Left ventricle myocardium superior (tissue), 1 donor: ENCODE data around the gene TMEM150A. TPM values are rescaled to one million over a fixed set of nuclear protein-coding genes. Genes with fewer than 3 reads are reported as not detected.
"Not testable (repeated sequence)": the region's sequence is repeated elsewhere in the genome, so short reads cannot be mapped to it uniquely, and the experiment has no call there.

ENCODE experiments used
- ATAC-seq: fragments of 200-7000 bp; cut with Tn5 transposase; one replicate; pipeline ENCODE4 v1.9.1; 2020; ENCODE audit warnings: mild to moderate bottlenecking, moderate library complexity
- DNase-seq: peaks from one replicate; pipeline ENCODE4 v3.0.0-alpha.2; 2020
- intact Hi-C: fragments of 100-400 bp; cut with micrococcal nuclease; formaldehyde crosslinking; loops from one replicate; pipeline ENCODE4 v1.11.0; 2022
- total RNA-seq: library from RNA; stranded (reverse); fragmentation: NEBNext Ultra II Directional; extraction: Animal tissue kit (Norgen Biotek cat#: 25700); gene quantifications from one replicate; pipeline ENCODE4 v1.2.1, GENCODE V29; 2021
- donor health status: DM: no; HTN: yes; CAD: no; lungs with severe emphysema.

Gene TMEM150A
- total RNA-seq, 1 donor from 2014 or later = 14.9 TPM

DNA sequence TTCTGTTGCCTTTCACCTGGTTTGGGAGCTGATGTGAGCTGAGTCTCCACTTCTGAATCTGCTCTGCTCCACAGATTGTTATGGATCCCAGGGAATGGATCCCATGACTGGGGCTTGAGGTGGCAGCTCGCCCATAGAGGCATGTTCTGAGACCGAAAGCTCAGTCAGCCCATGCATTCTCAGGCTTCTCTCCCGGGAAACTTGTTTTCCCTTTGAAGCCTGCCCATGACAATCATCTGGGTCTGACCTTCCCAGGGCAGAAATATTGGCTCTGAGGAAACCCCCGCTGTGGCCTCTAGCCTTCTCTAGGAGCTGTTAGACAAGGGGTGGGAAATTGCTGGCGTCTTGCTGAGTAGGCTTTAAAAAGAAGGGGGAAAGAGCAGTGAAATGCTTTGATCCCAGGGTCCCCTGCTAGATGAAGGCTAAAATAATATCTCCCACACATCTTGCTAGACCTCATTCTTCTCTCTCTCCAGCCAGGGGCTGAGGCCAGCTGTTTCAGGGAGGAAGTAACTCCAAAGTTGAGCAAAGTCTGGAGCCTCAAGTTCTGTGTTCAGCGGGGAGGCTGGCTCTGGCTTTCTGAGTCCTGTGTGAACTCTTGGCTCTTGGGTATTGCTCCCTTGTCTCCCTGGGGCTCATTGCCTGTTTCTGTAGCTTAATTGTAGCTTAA lies 23.1 kb downstream of the TMEM150A start:
- ATAC-seq (peak; percentile 31), DNase-seq (peak; percentile 44)
- intact Hi-C loops = no loop called here

DNA sequence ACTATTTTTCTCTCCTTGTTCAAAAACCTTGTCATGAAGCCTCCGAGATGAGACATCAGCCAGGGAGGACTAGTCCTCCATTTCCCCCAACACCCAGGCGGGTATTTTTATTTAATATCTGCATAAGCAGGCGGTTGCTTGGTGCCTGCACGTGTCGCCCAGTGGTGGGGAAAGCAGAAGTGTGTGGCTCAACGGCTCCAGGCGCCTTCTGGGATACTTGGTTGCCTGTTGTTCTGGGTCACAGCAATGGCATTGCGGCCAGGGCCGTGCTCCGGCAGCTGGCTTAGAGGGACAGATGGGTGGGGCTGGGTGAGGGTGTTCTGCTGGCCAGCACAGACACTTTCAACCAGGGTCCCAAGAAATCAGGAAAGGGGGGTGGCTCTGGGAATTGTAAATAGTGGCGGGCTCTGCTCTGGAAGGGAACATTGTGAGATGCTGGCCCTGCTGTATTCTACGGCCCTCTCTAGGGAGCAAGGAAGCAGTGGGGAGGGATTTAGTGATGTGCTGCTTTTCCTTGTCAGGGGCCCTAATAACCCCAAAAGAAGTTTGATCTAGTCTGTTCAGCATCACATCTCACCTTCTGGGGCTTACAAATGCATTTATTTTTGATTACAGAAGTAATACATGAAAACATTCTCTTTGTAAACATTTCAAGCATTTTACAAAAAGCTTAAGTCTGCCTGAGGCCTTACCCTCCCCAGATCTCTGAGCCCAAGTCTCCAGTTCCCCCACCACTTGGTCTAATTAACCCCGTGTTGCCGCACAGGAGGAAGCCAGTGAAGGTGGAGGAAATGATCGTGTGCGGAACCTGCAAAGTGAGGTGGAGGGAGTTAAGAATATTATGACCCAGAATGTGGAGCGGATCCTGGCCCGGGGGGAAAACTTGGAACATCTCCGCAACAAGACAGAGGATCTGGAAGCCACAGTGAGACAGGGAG lies 24.0 kb downstream of the TMEM150A start:
- peak; percentile 74 for DNase-seq
- ATAC-seq = peak; percentile 68
- intact Hi-C loops = no loop called here

DNA sequence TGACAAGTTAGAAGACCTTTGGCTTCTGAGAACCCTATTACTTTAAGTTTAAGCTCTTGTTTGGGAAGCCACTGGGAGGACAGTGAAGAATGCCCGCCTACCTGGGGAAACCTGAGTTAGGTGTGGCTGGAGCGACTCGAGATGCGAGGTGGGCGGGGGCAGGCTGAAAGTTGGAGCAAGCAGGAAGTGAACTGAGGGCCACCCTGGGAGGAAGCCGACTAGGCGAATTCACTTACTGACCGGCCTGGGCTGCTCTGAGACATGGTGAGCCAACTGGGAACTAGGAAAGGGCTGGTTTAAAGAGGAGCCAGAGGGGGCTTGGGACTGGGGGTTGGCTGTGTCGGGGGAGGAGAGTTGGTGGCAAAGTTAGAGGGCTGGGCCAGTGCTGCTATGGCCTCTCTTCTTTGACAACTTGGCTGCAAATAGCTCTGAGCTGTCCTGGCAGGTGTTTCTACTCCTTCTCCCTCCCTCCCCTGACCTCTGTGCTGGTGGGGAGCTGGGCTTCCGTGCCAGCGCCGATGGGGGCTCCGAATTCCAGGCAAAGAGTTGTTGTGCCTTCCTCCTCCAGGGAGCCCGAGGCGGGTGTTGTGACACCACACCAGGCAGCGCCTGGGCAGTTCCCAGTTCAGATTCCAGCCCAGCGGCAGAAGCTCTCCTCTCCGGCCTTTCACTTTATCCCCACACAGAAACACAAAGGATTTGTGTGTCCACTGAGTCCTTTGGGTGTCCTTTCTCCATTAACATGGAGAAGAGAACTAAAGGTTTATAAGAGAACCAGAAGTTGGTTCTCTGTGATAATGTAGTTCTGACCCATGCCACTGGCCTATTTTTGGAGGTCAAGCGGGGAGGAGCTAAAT lies 24.9 kb downstream of the TMEM150A start, which contains the start of gene VAMP8:
TSS of gene VAMP8 (plus strand) at position 201 of the 857 bp plus-strand sequence. CDS start at position 262, 61 bp downstream.
- ATAC-seq = peak; percentile 49
- intact Hi-C loops = no loop called here
- peak; percentile 52 for DNase-seq

DNA sequence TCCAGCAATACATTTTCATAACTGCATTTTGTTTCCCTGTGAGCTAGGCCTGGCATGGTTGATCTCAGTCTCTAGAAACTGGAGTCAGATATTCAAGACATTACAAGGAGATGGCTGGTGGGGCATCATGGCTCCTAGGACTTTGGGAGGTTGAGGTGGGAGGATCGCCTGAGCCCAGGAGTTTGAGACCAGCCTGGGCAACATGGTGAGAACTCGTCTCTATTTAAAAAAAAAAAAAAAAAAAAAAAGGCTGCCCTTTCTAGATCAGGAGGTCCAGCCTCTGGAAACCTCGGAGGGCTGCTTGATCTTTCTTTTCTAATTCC lies 25.5 kb downstream of the TMEM150A start:
- DNase-seq (no peak), ATAC-seq (no peak)
- intact Hi-C loops = no loop called here

DNA sequence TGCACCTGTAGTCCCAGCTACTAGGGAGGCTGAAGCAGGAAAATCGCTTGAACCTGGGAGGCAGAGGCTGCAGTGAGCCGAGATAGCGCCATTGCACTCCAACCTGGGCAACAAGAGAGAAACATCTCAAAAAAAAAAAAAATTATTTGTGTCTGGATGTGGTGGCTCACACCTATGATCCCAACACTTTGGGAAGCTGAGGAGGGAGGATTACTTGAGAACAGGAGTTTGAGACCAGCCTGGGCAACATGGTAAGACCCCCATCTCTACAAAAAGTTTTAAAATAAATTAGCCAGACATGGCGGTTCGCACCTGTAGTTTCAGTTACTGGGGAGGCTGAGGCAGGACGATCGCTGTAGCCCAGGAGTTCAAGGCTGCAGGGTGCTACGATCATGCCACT lies 26.8 kb downstream of the TMEM150A start:
- ATAC-seq (no peak), DNase-seq (no peak)
- intact Hi-C loops = no loop called here

DNA sequence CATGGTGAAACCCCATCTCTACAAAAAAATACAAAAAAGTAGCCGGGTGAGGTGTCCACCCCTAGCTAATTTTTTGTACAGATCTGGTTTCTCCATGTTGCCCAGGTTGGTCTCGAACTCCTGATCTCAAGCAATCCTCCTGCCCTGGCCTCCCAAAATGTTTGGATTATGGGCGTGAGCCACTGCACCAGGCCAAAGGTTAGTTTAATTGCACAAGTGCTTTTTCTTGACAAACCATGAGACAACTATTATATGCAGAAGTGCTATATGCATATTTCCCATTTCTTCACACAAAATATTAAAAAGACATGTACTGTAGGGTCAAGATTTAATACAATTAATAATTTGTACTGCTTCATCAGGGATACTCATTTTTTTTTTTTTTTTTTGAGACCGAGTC lies 36.2 kb downstream of the TMEM150A start:
- intact Hi-C loops = no loop called here
- DNase-seq (no peak), ATAC-seq (no peak)

DNA sequence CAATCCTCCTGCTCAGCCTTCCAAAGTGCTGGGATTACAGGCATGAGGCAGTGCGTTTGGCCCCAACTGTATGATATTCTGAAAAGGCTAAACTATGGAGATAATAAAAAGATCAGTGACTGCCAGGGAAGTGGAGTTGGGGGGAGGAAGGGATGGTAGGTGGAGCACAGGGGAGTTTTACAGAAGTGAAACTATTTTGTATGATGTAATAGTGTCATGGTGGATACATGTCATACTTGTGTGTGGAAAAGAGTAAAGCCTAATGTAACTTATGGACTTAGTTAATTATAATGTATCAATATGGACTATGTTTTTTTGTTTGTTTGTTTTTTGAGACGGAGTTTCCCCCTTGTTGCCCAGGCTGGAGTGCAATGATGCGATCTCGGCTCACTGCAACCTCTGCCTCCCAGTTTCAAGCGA lies 38.3 kb downstream of the TMEM150A start:
- DNase-seq (no peak), ATAC-seq (no peak)
- intact Hi-C loops = no loop called here

DNA sequence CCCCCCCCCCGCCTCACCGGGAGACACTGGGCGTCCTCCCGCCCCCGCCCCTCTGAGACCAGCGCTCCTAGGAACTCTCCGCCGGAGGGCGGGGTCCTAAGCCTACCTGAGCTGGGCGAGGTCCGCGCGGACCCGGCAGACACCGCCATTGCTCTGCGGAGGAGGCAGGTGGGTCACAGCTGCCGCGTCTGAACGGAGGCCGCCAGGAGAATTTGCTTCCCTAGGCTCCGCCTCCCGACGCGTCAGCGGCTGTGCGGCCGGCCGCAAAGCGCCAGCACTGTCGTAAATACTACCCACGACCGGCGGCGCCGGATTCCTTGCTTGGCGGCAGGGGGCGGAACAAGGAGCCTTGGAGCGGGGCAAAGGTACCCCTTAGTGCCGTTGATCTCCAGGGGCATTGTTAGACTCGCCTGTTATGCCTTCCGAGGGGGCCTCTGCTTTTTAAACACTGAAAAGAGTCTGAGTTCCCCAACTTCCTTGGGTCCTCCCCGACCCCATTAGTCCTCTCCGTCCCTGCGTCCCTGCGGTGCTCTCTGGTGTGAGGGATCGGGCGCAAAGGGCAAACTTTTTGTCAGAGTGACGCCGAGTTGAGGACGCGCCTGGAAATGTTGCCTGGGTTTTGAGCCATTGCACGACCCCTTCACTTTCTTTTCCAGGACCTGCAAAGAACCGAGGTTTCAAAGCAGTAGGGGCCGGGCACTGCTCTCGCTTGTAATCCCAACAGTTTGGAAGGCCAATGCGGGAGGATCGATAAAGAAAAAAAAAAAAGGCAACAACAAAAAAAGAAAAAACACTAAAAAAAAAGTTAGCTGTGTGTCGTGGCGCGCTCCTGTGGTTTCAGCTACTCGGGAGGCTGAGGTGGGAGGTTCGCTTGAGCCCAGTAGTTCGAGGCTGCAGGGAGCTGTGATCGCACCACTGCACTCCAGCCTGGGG lies 41.0 kb downstream of the TMEM150A start, which contains the start of gene GGCX:
TSS of gene GGCX (minus strand) at position 214 of the 933 bp plus-strand sequence. CDS start at position 149, 65 bp downstream.
- intact Hi-C loops = no loop called here
- DNase-seq (peak; percentile 98), ATAC-seq (peak; percentile 93)

DNA sequence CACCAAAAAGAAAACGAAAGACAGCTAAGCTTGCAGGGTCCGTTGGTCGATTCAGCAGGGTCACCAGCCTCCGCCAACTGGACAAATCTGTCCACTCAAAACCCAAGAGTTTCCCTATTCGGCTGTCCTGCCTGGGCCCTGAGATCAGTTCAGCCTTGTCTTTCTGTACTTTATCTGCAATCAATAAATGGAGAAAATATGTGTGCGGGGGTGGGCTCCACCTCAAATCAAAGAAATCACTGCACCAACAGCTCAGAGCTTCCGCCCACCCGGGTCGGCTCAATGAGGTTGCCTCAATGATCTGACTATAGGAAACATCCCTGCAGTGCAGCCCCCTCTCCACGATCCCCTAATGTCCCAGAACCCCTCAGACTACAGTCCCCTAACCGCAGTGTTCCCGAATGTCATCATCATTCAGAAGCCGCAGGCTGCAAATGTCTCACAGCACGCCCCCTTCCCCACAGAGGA lies 41.7 kb downstream of the TMEM150A start:
- DNase-seq (no peak), ATAC-seq (peak; percentile 28)
- intact Hi-C loops = no loop called here

DNA sequence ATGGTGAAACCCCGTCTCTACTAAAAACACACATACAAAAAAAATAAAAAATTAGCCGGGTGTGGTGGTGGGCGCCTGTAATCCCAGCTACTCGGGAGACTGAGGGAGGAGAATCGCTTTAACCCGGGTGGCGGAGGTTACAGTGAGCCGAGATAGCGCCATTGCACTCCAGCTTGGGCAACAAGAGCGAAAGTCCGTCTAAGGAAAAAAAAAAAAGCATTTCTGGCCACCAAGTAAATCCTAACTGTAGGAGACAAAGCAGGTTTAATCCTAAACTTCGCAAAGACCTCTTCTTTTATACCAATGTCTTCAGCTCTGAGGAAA lies 42.1 kb downstream of the TMEM150A start:
- intact Hi-C loops, ATAC-seq, DNase-seq: not testable (repeated sequence)

DNA sequence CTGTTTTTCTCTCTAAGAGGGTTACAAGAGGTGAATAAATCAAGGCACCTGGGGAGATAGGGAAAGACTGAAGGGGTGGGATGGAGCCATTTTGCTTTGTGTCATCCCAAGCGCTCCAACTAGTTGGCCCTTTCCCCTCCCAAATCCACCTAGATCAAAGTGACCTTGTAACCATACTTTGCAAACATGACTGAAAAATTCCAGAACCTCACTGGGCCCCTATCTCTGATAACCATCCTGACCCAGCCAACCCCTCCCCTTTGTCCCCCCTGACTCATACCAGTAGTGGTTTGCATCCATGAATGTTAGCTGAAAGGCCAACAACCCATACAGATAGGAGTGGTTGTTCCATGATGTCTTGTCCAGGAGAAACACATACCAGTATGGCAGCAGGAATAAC lies 44.3 kb downstream of the TMEM150A start:
- no peak for ATAC-seq
- DNase-seq = no peak
- intact Hi-C loops = no loop called here

DNA sequence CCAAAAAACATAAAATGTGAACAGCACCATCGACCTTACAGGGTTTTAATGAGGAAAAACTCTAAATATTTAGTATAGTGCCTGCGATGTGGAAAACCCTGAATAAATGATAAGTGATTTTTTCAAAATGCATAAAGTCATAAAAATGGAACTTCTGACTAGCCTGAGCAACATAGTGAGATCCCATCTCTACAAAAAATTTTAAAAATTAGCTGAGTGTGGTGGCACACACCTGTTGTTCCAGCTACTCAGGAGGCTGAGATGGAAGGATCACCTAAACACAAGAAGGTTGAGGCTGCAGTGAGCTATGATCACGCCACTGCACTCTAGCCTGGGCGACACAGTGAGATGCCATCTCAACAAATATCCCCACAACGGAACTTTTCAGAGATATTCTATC lies 45.4 kb downstream of the TMEM150A start:
- ATAC-seq (no peak), DNase-seq (no peak)
- intact Hi-C loops = no loop called here

DNA sequence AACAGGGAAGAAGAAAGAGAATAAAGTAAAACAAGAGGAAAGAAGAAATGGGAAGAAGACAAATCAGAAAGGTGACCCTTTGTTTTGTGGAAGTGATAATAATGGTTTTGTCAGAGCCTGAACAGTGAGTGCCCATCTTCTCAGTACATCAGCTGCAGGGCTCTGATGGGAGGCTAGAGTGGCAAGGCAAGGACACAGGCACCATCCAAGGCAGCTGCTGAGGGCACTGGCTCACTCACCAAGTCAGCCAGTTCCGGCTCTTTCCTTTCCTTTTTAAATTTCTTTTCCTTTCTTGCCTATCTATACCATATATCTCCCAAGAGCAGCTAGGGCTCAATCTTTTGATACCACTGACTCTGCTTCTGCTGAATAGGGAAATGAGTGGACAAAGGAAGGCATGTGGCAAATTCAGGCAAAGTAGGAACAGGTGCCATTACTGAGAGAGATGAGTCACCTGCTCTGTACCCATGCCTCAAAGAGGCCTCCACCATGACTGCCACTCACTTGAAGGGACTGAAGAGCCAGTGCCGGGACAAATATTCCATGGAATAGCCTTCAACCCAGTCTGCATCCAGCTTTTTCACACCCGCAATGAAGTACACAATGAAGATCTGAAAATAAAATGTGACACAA lies 47.4 kb downstream of the TMEM150A start:
- intact Hi-C loops = no loop called here
- no peak for ATAC-seq
- DNase-seq = no peak

DNA sequence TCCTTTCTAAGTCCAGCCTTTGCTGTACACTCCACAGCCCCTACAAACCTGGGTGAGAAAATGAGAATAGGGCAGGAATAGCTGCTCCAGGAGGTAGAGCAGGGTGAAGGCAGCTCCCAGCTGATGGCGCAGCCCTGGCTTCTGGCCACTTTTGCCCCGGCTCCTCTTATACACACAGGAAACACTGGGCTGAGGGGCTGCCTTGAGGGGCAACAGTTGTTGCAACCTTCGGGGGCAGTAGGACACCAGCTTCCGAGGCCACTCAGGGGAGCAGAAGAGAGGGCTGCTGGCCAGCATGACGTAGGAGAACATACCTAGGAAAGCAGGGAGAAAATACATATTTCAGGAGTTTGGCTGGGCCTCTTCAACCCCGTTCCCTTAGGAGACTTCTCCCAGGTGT lies 49.3 kb downstream of the TMEM150A start:
- ATAC-seq = no peak
- intact Hi-C loops = no loop called here

DNA sequence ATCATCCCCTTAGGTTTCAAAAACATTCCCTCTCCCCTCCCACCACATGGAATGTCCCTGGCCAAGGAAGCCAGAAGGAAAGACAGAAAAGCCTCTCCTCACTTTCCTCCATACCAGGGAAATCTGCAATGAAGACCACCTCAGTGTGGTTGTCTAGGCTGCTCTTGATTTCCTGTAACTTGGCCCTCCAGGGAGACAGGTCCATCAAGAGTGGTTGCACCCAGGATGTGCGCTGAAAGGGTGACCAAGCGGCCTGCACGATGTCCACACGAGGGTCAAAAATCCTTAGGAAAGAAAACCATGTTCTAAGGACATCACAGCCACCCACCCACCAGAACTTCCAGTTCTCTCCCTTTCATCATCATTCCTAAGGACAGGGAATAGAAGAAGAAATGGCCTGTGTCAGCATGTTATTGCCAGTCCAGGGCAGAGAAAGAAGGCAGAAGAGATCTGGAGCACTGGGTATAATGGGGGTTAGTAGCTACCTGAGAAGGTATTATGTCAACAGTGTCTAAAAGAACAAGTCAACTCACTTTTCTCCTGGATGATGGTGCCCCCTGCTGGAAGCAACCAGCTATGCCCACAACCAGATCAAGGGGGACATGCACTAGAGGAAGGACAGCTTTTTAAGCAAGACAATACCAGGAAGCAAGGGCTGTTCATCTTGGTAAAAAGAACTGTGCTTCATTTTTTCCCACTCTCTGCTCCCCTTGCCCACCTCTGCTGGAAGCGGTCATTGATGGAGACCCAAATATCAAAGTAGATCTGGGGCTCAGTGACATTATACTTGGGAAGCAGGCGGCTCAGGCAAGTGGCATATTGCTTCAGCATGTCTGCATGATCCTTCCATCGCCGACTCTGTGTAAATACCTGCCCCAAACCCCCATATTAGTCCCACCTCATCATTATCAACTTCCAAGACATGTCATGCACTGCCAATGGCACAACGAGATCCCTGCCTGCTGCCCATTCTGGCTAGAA lies 50.5 kb downstream of the TMEM150A start:
- intact Hi-C loops = loop anchor here (1.0 kb wide), 1 partner anchor 132 kb away; no protein-coding TSS in a partner anchor
- peak; percentile 73 for ATAC-seq

More for the DNA sequence above, 49.3 kb downstream of the TMEM150A start:
- DNase-seq = no peak

DNA sequence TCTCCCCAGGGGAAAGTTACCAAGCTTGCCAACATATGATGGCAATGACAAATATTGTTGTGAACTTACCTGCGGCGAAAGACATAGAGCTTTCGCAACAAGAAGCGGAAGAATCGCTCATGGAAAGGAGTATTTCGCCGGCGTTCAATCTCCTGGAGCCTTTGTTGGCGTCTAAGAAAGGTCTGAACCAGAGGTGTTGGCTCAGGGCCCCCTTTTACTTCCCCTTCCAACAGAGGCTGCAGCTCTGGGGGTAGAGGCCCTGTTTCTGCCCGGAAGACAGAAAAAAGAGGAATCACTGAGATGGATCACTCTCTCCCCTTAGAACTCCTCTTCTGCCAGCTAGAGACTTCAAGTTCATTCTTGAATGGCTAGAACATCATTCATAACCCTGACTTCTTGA lies 52.0 kb downstream of the TMEM150A start:
- DNase-seq (no peak), ATAC-seq (no peak)
- intact Hi-C loops = no loop called here

More for the DNA sequence above, 50.5 kb downstream of the TMEM150A start:
- DNase-seq = peak; percentile 81

DNA sequence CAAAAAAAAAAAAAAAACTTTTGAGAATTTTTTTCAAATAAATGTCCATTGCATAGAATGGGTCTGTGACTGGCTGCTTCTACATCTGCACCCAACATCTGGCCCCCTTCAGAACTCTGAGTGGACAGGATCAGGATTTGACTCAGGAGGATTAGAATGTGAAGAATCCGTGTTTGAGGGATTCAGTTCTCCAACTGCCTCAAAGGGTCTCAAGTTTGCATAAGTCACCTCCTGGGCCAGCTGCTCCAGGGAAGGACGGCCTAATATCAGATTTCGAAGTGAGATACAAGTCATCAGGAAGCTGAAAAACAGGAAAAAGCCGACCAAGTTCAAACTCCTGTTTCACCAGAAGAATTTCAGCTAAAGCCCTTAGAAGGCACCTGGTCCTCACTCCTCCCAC lies 52.7 kb downstream of the TMEM150A start:
- DNase-seq = no peak
- ATAC-seq = no peak
- intact Hi-C loops = no loop called here
